ENCODE results near the gene DTL.

DNA sequence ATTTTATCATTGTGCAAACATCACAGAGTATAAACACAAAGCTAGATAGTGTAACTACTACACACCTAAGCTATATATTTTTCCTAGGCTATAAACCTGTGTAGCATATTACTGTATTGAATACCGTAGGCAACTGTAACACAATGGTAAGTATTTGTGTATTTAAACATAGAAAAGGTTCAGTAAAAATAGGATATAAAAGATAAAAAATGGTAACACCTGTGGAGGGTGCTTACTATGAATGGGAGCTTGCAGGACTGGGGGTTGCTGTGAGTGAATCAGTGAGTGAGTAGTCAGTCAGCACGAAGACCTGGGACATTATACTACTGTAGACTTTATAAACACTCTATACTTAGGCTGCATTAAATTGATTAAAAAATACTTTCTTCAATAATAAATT is 4.1 kb downstream of the DTL start:
- TF ChIP-seq POLR2A (IDR thresholded peaks at IDR 0.05; ENCODE audit: low read length), result no peak
- TF ChIP-seq GATA1 (IDR thresholded peaks at IDR 0.05; ENCODE audit: low read depth, low read length), result no peak
